ENCODE results near the gene DPP6.
"Not testable (repeated sequence)": the region's sequence is repeated elsewhere in the genome, so short reads cannot be mapped to it uniquely, and the experiment has no call there.

The DPP6 gene

DNA sequence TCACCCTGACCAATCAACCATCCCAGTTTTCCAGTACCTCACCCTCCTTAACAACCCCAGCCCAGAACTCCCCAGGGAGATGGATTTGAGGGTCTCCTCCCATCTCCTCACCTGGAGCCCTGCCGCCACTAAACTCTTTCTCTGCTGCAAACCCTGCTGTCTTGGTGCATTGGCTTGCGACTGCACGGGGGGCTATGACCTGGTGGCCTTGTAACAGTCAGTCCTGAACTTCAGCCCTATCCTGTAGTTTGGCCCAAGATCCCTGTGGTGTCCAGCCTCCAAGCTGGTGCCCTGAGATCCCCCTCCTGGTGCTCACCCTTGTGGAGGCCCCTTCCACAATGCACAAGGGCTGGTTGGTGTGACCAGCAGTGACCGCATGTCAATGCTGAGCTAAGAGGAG is 858.8 kb downstream of the DPP6 start:
- DNase-seq: no peak

DNA sequence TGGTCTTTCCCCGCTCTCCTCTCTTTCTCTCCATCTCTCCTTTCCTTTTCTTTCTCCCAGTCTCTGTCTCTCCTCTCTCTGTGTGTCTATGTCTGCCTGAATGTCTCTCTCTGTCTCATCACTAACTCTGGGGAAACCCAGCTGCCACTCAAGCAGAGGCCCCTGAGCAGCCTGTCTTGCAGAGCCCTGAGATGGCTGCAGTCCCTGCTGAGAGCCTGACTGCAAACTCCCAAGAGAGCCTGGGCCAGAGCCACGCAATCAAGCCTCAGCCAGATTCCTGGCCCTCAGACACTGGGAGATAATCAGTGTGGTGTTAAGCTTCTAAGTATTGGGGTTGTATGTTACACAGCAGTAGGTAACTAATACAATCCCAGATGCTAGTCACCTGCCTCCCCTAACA is 859.2 kb downstream of the DPP6 start:
- DNase-seq: no peak

More for the DNA sequence above, 858.8 kb downstream of the DPP6 start:
- ATAC-seq: no peak

GRCh38 chr7:154911862-154912455 is 859.8 kb downstream of the DPP6 start:
- DNase-seq (no peak), ATAC-seq (no peak)

More for the DNA sequence above, 859.2 kb downstream of the DPP6 start:
- ATAC-seq: no peak

DNA sequence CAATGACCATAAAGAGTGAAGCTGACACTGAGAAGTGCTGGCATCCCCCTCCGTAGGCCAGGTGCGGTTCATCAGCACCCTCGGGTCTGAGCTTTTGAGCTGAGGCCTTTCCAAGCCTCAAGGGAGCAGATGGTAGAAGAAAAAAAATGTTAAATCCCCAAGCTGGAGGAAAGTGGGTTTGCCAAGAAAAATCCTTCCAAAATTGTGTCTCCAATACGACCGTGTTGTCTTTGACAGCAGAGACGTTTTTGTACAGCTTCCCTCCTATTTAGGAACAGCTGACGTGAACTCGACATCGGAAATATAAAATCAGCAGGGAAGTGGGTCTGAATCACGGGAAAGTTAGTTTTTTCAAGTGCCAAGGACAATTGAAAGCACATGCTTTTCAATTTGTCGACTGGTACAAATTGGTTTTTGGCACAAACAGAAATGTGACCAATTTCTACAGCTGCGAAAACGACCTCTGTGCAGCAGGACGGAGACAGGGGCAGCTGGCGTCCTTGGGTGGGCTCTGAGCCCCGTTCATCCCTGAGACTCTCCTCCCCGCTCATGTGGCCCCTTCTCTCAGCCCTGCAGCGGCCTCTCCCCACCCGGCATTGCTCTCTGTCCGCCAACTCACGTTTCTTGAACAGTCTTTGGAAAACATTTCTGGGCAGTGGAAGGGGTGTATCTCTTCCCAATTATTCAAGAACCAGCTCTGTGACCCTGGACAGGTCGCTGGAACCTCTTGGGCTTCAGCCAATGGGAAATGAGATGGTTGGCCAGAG is 860.9 kb downstream of the DPP6 start:
- ATAC-seq (no peak), DNase-seq (no peak)

GRCh38 chr7:154913638-154914307 is 861.6 kb downstream of the DPP6 start:
- DNase-seq (peak; percentile 94), ATAC-seq (peak; percentile 94)

DNA sequence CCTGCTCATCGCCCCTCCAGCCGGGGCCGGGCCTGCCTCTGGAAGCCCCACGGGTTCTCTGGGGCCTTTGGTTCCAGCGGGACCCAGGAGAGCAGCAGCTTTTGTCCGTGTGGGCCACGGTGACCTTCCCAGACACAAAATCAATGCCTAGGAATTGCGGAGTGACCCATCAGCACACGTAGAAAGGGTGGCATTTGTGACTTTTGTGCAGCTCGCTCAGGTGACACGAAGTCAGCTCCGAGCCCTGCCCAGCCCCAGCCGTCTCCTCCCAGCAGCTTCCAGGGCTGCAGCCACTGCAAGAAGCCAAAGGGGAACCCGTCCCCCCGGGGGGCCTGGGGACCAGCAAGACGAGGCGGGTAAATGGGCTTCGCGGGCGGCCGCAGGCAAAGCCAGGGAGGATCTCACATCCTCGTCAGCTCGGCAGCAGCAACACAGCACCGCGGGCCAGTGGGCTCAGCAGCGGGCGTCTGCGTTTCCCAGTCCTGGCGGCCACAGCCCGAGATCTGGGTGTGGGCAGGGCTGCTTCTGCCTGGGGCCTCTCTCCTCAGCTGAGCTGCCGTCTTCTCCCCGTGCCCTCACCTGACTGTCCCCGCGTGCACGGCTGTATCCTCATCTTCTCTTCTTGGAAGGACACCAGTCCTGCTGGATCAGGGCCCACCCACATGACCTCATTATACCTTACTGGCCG is 862.3 kb downstream of the DPP6 start:
- ATAC-seq: no peak

DNA sequence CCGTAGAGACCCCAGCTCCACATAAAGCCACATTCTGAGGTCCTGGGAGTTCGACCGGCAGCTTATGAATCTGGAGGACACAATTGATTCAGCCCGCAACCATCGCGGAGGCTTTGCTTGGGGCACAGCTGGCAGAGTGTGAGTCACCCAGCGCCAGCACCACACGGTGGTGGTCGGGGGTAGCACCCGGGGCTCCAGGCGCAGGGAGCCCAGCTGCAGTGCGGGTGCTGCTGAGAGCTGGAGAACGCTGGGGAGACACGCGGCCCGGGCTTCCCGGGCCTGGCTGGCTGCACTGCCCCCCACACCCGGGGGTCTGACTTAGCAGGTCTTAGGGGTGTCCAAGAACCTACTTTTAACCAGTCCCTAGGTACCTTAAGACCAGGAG is 862.8 kb downstream of the DPP6 start:
- ATAC-seq: no peak
- no peak for DNase-seq

More for the DNA sequence above, 862.3 kb downstream of the DPP6 start:
- DNase-seq: no peak

- DNase-seq (no peak), ATAC-seq (no peak)
Observed at GRCh38 chr7:154915600-154915999, 863.4 kb downstream of the DPP6 start.

DNA sequence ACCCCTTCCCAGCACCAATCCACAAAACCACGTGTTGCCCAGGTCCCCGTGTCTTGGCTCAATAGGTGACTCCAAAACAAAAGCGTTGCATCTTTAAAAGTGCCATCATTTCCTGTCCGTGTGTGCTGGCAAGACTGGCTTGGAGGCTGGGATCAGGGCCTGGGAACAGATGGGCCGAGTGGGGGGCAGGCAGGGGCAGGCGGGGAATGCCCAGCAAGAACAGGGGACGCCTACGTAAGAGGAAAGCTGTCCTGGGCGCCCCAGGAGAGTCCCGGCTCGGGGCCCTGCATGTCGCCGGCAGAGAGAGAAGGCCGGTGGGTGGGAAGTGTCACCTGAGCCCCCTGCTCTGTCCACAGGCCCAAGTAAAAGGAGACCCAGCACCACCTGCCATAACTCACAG is 864.2 kb downstream of the DPP6 start:
- ATAC-seq (no peak), DNase-seq (no peak)

DNA sequence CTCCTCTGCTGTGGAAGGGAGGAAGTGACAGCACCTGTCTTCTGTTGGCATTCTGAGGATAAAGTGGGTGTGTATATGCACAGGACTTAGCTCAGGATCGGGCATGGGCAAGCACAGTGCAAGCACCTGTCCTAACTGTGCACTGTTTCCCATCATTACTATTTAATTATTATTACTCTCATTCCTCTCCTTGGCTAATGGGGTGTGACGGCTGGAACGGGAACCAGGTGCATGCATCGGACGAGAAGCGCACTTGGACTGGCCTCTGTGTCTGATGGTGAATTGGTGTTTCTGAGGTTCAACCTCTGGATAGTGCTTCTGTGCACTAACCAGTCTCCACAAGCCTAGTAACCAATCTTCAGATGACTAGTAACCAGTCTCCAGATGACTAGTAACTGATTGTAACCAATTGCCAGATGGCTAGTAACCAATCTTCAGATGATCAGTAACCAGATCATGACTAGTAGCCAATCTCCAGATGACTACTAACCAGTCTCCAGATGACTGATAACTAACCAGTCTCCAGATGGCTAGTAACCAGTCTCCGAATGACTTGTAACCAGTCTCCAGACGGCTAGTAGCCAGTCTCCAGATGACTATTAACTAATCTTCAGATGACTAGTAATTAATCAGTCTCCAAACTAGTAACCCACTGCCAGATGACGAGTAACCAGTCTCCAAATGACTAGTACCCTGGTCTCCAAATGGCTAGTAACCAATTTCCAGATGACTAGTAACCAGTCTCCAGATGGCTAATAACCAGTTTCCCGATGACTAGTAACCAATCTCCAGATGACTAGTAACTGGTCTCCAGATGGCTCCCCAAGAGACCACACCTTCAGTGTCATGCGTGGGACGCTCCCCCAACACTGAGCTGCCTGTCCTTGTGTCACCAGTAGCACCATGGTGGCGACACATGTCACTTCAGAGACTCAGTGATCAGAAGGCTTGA is 864.9 kb downstream of the DPP6 start:
- DNase-seq (no peak), ATAC-seq (no peak)

DNA sequence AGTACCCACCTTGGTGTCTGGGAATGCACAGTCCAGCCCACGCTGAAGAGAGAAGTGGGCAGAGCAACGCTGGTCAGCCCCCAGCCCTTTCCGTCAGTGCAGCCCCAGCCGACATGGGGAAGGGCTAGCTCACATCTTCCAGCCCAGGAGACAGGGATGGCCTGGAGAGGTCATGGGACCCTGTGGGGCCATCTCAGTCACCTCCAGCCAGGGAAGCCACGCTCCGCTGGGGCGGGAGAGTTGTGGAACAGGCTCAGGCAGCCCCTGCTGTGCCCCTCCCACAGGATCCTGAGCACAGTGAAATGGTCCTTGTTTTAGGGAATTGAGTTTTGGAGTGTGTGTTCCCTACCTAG is 865.6 kb downstream of the DPP6 start:
- ATAC-seq (no peak), DNase-seq (no peak)

GRCh38 chr7:154918266-154918665 is 866.1 kb downstream of the DPP6 start:
- DNase-seq (no peak), ATAC-seq (no peak)

DNA sequence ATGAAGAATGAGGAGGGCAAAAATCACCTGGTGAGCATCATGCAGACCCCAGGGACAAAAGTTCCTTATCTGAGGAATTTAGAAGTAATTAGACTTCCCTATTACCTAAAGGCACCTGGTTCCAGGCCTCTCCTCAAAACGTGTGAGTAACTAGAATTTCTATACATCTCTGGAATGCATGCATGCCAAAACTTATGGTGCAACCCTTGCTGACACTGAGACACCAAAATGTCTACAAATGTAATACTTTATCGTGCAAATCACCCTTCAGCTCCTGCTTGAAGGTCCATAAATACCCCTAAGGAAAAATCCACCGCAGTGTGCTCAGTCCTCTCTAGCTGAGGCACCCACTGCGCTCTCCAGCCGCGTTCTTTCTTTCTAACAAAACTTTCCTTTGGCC is 866.5 kb downstream of the DPP6 start:
- ATAC-seq (no peak), DNase-seq (no peak)

DNA sequence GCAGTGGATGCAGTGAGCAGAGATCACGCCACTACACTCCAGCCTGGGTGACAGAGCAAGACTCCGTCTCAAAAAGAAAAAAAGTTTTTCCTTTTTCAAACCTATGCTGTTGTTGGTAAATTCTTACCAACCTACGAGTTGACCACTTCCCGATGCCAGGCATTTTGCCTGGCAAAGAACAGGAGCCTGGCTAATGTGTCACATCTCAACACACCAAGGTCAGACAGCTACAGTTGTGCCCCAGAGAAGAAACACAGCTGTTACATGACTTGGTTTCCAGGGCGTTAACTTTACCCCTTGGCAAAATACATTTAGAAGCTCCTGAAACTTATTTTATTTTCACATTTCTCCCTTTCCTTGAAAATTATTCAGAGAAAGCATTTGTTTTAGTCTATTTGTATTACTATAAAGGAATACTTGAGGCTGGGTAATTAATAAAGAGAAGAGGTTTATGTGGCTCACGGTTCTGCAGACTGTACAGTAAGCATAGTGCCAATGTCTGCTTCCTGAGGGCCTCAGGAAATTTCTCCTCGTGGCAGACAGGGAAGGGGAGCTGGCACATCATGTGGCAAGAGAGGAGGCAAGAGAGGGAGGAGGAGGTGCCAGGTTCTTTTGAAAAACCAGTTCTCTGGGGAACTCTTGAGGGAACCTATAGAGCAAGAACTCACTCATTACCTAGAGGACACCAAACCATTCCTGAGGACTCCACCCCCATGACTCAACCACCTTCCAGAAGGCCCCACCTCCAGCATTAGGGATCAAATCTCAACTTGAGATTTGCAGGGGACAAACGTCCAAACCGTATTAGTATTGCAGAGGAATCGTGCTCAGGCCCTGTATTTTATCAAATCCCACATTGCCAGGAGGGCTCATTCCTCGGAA is 867.4 kb downstream of the DPP6 start:
- ATAC-seq (no peak), DNase-seq (no peak)

DNA sequence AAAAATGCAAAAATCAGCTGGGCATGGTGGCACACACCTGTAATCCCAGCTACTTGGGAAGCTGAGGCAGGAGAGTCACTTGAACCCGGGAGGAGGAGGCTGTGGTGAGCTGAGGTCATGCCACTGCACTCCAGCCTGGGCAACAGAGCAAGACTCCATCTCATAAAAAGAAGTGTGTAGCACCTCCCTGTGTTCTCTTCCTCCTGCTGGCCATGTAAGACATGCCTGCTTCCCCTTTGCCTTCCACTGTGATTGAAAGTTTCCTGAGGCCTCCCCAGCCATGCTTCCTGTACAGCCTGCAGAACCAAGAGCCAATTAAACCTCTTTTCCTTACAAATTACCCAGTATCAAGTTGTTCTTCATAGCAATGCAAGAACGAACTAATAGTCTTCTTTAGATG is 870.3 kb downstream of the DPP6 start:
- not testable (repeated sequence) for ATAC-seq, DNase-seq

GRCh38 chr7:154927624-154928125 is 875.5 kb downstream of the DPP6 start:
- peak; percentile 74 for DNase-seq
- ATAC-seq: peak; percentile 61

DNA sequence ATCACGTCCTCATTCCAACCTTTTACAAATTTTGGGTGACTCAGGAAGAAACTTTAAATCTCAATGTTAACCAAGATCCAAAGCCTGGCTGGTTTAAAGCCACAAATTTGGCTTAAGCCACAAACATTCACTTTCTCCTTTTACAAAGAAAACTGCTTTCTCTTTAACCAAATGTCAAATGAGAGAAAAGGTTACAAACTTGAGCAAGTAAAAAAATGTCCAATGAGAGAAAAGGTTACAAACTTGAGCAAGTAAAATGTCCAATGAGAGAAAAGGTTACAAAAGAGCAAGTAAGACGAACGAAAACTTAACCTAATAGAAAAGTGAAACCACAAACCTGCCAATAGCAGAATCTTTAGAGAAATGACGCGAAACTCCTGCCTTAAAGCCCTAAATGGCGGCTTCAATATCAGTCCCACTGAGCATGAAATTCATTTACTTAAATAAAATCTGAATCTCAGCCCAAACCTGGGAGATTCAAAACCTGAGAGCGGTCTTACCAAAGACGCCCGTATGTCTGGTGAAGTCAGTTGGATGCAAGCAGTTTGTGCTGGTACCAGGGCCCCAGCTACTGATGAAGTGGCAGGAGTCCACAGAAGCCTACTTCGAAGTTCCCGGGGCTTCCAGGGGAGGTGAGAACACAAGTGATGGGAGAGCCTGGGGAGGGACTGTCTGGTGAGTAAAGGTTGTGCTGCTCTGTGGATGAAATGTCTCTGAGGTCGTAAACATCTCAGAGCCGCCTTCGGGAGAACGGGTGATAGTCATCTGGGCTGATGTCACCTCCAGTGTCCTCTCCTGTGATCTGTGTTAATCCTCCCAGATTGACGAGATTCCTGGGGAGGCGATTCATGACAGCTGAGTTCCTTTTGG is 876.2 kb downstream of the DPP6 start:
- DNase-seq: peak; percentile 46
- ATAC-seq: peak; percentile 67

- ATAC-seq (no peak), DNase-seq (no peak)
Observed at GRCh38 chr7:154929006-154929726, 877.0 kb downstream of the DPP6 start.

DNA sequence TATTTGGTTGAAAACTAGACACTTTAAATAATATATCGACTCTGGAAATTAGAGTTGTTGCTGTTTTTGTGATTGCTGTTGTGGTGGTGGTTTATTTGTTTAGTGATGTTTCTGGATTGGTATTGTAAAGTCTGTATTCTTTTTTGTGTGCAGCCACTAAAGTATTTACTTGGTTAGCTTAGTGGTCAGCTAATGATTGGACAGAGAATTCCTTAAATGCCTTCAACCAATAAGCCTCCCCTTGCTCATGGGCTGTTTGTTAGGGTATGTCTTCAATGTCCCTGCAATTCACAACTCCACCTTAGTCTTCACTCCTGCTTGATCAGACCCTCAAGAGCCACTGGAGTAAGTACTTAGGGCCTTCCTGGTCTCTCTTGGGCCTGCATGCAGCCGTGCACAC is 879.7 kb downstream of the DPP6 start:
- ATAC-seq (no peak), DNase-seq (no peak)

Measured in stimulated activated naive CD8-positive, alpha-beta T cell treated with anti-CD3 and anti-CD28 coated beads, Interleukin-15, Interleukin-2, amounts not matched to agents 100 U/mL and 50 U/mL, for 24 hours (primary cell).